OCI-LY1 (cell line): ENCODE measurements around the gene WWOX.

ENCODE experiments used
- H2AFZ ChIP-seq: fragments of 200-600 bp; sonication (generic), shearing (Covaris generic); 2 replicates; pipeline ENCODE4 v1.6.0; 2014; ENCODE audit warnings: antibody characterized with exemption, mild to moderate bottlenecking, low read length
- H3F3A ChIP-seq: fragments of 200-600 bp; sonication (generic), shearing (Covaris generic); 2 replicates; pipeline ENCODE4 v1.6.0; 2014; ENCODE audit warnings: mild to moderate bottlenecking, antibody characterized with exemption, low read length, moderate library complexity; ENCODE audit not compliant: insufficient read depth
- H3K27ac ChIP-seq: fragments of 200-600 bp; sonication (generic); 2 replicates; pipeline ENCODE4 v1.5.1; 2014; ENCODE audit warnings: low read length, mixed run types, mild to moderate bottlenecking, low read depth; ENCODE audit not compliant: poor library complexity, severe bottlenecking
- H3K27me3 ChIP-seq: fragments of 200-600 bp; sonication (generic); 2 replicates; pipeline ENCODE4 v1.6.0; 2014; ENCODE audit warnings: antibody characterized with exemption, mild to moderate bottlenecking, low read length, moderate library complexity; ENCODE audit not compliant: insufficient read depth
- H3K36me3 ChIP-seq: fragments of 200-600 bp; sonication (generic); 2 replicates; pipeline ENCODE4 v1.6.1; 2014; ENCODE audit warnings: mild to moderate bottlenecking, antibody characterized with exemption, low read length, moderate library complexity, mixed read lengths; ENCODE audit not compliant: insufficient read depth
- H3K4me1 ChIP-seq: fragments of 200-600 bp; sonication (generic); 2 replicates; pipeline ENCODE4 v1.5.1; 2014; ENCODE audit warnings: mild to moderate bottlenecking, low read length, moderate library complexity; ENCODE audit not compliant: insufficient read depth, severe bottlenecking
- H3K4me2 ChIP-seq: fragments of 200-600 bp; sonication (generic), shearing (Covaris generic); 2 replicates; pipeline ENCODE4 v1.6.1; 2014; ENCODE audit warnings: low read length
- H3K4me3 ChIP-seq: fragments of 200-600 bp; sonication (generic); 2 replicates; pipeline ENCODE4 v1.5.1; 2014; ENCODE audit warnings: low read length, low read depth, mild to moderate bottlenecking, mixed read lengths; ENCODE audit not compliant: poor library complexity, severe bottlenecking
- H3K79me2 ChIP-seq: fragments of 200-600 bp; shearing (Covaris generic); 2 replicates; pipeline ENCODE4 v1.6.1; 2016; ENCODE audit warnings: mixed run types, low read length, mixed read lengths; ENCODE audit not compliant: insufficient read depth
- H3K9ac ChIP-seq: fragments of 200-600 bp; sonication (generic), shearing (Covaris generic); 2 replicates; pipeline ENCODE4 v1.6.1; 2014; ENCODE audit warnings: mild to moderate bottlenecking, low read length, mixed read lengths
- H3K9me2 ChIP-seq: fragments of 200-600 bp; sonication (generic), shearing (Covaris generic); 2 replicates; pipeline ENCODE4 v1.6.1; 2014; ENCODE audit warnings: low read depth, mild to moderate bottlenecking, low read length, mixed read lengths
- H3K9me3 ChIP-seq: fragments of 200-600 bp; shearing (Covaris generic); 2 replicates; pipeline ENCODE4 v1.6.1; 2014; ENCODE audit warnings: low read length, mixed read lengths
- H4K20me1 ChIP-seq: fragments of 200-600 bp; sonication (generic), shearing (Covaris generic); 2 replicates; pipeline ENCODE4 v1.6.0; 2016; ENCODE audit warnings: mild to moderate bottlenecking, low read length; ENCODE audit not compliant: insufficient read depth
- CTCF ChIP-seq: fragments of 200-600 bp; sonication (generic), shearing (Covaris generic); IDR thresholded peaks from 2 replicates; pipeline ENCODE4 v1.5.1; 2017; ENCODE audit warnings: mild to moderate bottlenecking, antibody characterized with exemption, low read length, moderate library complexity, mixed read lengths
- EZH2 ChIP-seq: fragments of 200-600 bp; sonication (generic), shearing (Covaris generic); IDR thresholded peaks from 2 replicates; pipeline ENCODE4 v1.8.0; 2017; ENCODE audit warnings: borderline replicate concordance, mixed run types, mild to moderate bottlenecking, antibody characterized with exemption, low read length, moderate library complexity, mixed read lengths

WWOX gene

GRCh38 chr16:78972986-78973385 is 873.5 kb downstream of the WWOX start:
- Histone ChIP-seq H3K27ac (no peak overlapping the region), H3K9me2 (no peaks in the 10 kb centered on the region), H4K20me1 (no peaks in the 10 kb centered on the region), H3K4me3 (no peak overlapping the region), H3K9ac (no peak overlapping the region), H3K9me3 (no peaks in the 10 kb centered on the region), H3K36me3 (no peaks in the 10 kb centered on the region), H3K27me3 (no peaks in the 10 kb centered on the region), H3K79me2 (no peaks in the 10 kb centered on the region), H3K4me2 (no peak overlapping the region), H3K4me1 (no peaks in the 10 kb centered on the region), H3F3A (no peaks in the 10 kb centered on the region), H2AFZ (no peak overlapping the region)
- TF ChIP-seq CTCF (no peak), EZH2 (no peak)

- H2AFZ ChIP-seq = no peak overlapping the region
- no peaks in the 10 kb centered on the region for H3K4me1 ChIP-seq
- no peak overlapping the region for H3K9ac ChIP-seq
- no peak overlapping the region for H3K4me3 ChIP-seq
- no peaks in the 10 kb centered on the region for H3K36me3 ChIP-seq
- TF ChIP-seq CTCF (no peak), EZH2 (no peak)
- H3K27ac ChIP-seq = no peak overlapping the region
- no peaks in the 10 kb centered on the region for H3K9me2 ChIP-seq
- H3F3A ChIP-seq = no peaks in the 10 kb centered on the region
- H3K79me2 ChIP-seq = no peaks in the 10 kb centered on the region
- no peaks in the 10 kb centered on the region for H3K27me3 ChIP-seq
- no peak overlapping the region for H3K4me2 ChIP-seq
- H3K9me3 ChIP-seq = no peaks in the 10 kb centered on the region
- no peaks in the 10 kb centered on the region for H4K20me1 ChIP-seq
Measured at GRCh38 chr16:78976212-78976611, 876.8 kb downstream of the WWOX start.

- Histone ChIP-seq H3K9ac (no peak overlapping the region), H3K9me3 (no peaks in the 10 kb centered on the region), H4K20me1 (no peaks in the 10 kb centered on the region), H3K27ac (no peak overlapping the region), H2AFZ (no peak overlapping the region), H3K4me3 (no peak overlapping the region), H3K36me3 (no peaks in the 10 kb centered on the region), H3K4me2 (no peak overlapping the region), H3K79me2 (no peaks in the 10 kb centered on the region), H3K27me3 (no peaks in the 10 kb centered on the region), H3K9me2 (no peaks in the 10 kb centered on the region), H3F3A (no peaks in the 10 kb centered on the region), H3K4me1 (no peaks in the 10 kb centered on the region)
- TF ChIP-seq EZH2 (no peak), CTCF (no peak)
Measured at GRCh38 chr16:78980825-78981224, 881.4 kb downstream of the WWOX start.
